H9 (cell line): Measurements from ENCODE around the gene RFESD. TPM values are rescaled to one million over a fixed set of nuclear protein-coding genes. Genes with fewer than 3 reads are reported as not detected.

ENCODE experiments used
- DNase-seq: peaks from one replicate; pipeline ENCODE4 v3.0.0-alpha.2; 2017
- H2AFZ ChIP-seq: one replicate; pipeline ENCODE4 v1.6.1; 2013; ENCODE audit warnings: mild to moderate bottlenecking, low read length, control low read depth, moderate library complexity
- H2AK5ac ChIP-seq: 2 replicates; pipeline ENCODE4 v1.6.1; 2013; ENCODE audit warnings: low read length, control low read depth, mixed read lengths; ENCODE audit not compliant: insufficient read length
- H2BK120ac ChIP-seq: one replicate; pipeline ENCODE4 v1.6.1; 2013; ENCODE audit warnings: low read depth, mild to moderate bottlenecking, low read length, control low read depth, inconsistent platforms; ENCODE audit not compliant: poor library complexity, severe bottlenecking
- H2BK12ac ChIP-seq: 2 replicates; pipeline ENCODE4 v1.6.1; 2013; ENCODE audit warnings: low read length, control low read depth, mixed read lengths, low read depth; ENCODE audit not compliant: insufficient read length
- H2BK15ac ChIP-seq: 2 replicates; pipeline ENCODE4 v1.6.1; 2013; ENCODE audit warnings: low read depth, low read length, control low read depth
- H2BK20ac ChIP-seq: one replicate; pipeline ENCODE4 v1.6.1; 2013; ENCODE audit warnings: low read depth, mild to moderate bottlenecking, low read length, control low read depth, inconsistent platforms; ENCODE audit not compliant: poor library complexity, severe bottlenecking
- H2BK5ac ChIP-seq: 2 replicates; pipeline ENCODE4 v1.6.1; 2013; ENCODE audit warnings: low read length, control low read depth, mixed read lengths; ENCODE audit not compliant: insufficient read length
- H3K14ac ChIP-seq: 2 replicates; pipeline ENCODE4 v1.6.1; 2013; ENCODE audit warnings: low read length, control low read depth; ENCODE audit not compliant: insufficient read depth
- H3K18ac ChIP-seq: 2 replicates; pipeline ENCODE4 v1.6.1; 2013; ENCODE audit warnings: low read depth, mild to moderate bottlenecking, mixed read lengths, low read length, control low read depth; ENCODE audit not compliant: insufficient read length
- H3K23ac ChIP-seq: 2 replicates; pipeline ENCODE4 v1.6.1; 2013; ENCODE audit warnings: low read length, control low read depth, mixed read lengths, low read depth; ENCODE audit not compliant: insufficient read length
- H3K23me2 ChIP-seq: 2 replicates; pipeline ENCODE4 v1.6.1; 2013; ENCODE audit warnings: low read depth, mild to moderate bottlenecking, mixed read lengths, low read length, control low read depth; ENCODE audit not compliant: insufficient read length, poor library complexity, severe bottlenecking
- H3K27ac ChIP-seq: 2 replicates; pipeline ENCODE4 v1.5.1; 2013; ENCODE audit warnings: low read length, control low read depth, mixed read lengths, low read depth; ENCODE audit not compliant: insufficient read length
- H3K27me3 ChIP-seq: 2 replicates; pipeline ENCODE4 v1.6.1; 2013; ENCODE audit warnings: low read length, control low read depth, inconsistent platforms; ENCODE audit not compliant: insufficient read depth
- H3K4ac ChIP-seq: 2 replicates; pipeline ENCODE4 v1.6.1; 2013; ENCODE audit warnings: low read depth, mild to moderate bottlenecking, control low read depth, inconsistent platforms, low read length, moderate library complexity
- H3K4me1 ChIP-seq: 2 replicates; pipeline ENCODE4 v1.6.1; 2013; ENCODE audit warnings: low read length, control low read depth, inconsistent platforms; ENCODE audit not compliant: insufficient read depth
- H3K4me2 ChIP-seq: 2 replicates; pipeline ENCODE4 v1.6.1; 2013; ENCODE audit warnings: low read length, control low read depth, mixed read lengths; ENCODE audit not compliant: insufficient read length, insufficient read depth
- H3K56ac ChIP-seq: 2 replicates; pipeline ENCODE4 v1.6.1; 2013; ENCODE audit warnings: low read depth, mild to moderate bottlenecking, mixed read lengths, low read length, control low read depth; ENCODE audit not compliant: insufficient read length
- H3K79me1 ChIP-seq: 2 replicates; pipeline ENCODE4 v1.6.1; 2013; ENCODE audit warnings: low read depth, mild to moderate bottlenecking, moderate library complexity, low read length, control low read depth, inconsistent platforms; ENCODE audit not compliant: insufficient read depth, poor library complexity, severe bottlenecking
- H3K79me2 ChIP-seq: 2 replicates; pipeline ENCODE4 v1.6.1; 2013; ENCODE audit warnings: low read length, control low read depth, inconsistent platforms; ENCODE audit not compliant: insufficient read depth
- H3K9ac ChIP-seq: 2 replicates; pipeline ENCODE4 v1.6.1; 2013; ENCODE audit warnings: low read length, control low read depth, mixed read lengths; ENCODE audit not compliant: insufficient read length; ENCODE audit errors: extremely low read depth
- H3K9me3 ChIP-seq: one replicate; pipeline ENCODE4 v1.6.1; 2013; ENCODE audit warnings: low read depth, low read length, inconsistent platforms; ENCODE audit not compliant: control insufficient read depth
- H3T11ph ChIP-seq: one replicate; pipeline ENCODE4 v1.6.1; 2013; ENCODE audit warnings: mild to moderate bottlenecking, low read length, control low read depth, inconsistent platforms
- H4K20me1 ChIP-seq: one replicate; pipeline ENCODE4 v1.6.1; 2013; ENCODE audit not compliant: control insufficient read depth, insufficient read length, insufficient read depth
- H4K5ac ChIP-seq: 2 replicates; pipeline ENCODE4 v1.6.1; 2013; ENCODE audit warnings: low read depth, mild to moderate bottlenecking, mixed read lengths, low read length, control low read depth; ENCODE audit not compliant: insufficient read length
- H4K8ac ChIP-seq: replicated peaks from 2 replicates; pipeline ENCODE4 v1.6.1; 2013; ENCODE audit warnings: low read length, control low read depth, mixed read lengths, low read depth; ENCODE audit not compliant: insufficient read length
- H4K91ac ChIP-seq: 2 replicates; pipeline ENCODE4 v1.6.1; 2013; ENCODE audit warnings: low read depth, mild to moderate bottlenecking, moderate library complexity, mixed read lengths, low read length, control low read depth; ENCODE audit not compliant: insufficient read length
- H3K27ac Mint-ChIP-seq, 3 experiments: 2 replicates in 2 of 3; 3 replicates in 1 of 3; pipeline ENCODE4 v1.8.0; 2020 to 2021; ENCODE audit warnings: mixed read lengths in 3 of 3, mild to moderate bottlenecking in 1 of 3, moderate library complexity in 1 of 3
- H3K27me3 Mint-ChIP-seq: 2 replicates; pipeline ENCODE4 v1.8.0; 2021; ENCODE audit warnings: low read depth, mild to moderate bottlenecking, moderate library complexity, mixed read lengths
- H3K36me3 Mint-ChIP-seq, 3 experiments: 2 replicates in 2 of 3; 3 replicates in 1 of 3; pipeline ENCODE4 v1.8.0; 2020 to 2021; ENCODE audit warnings: low read depth in 3 of 3, mixed read lengths in 3 of 3; ENCODE audit not compliant: insufficient read depth in 1 of 3
- H3K4me1 Mint-ChIP-seq, 2 experiments: 2 replicates each; pipeline ENCODE4 v1.8.0; 2020; ENCODE audit warnings: mixed read lengths in 2 of 2
- H3K4me3 Mint-ChIP-seq, 2 experiments: 2 replicates in 1 of 2; 3 replicates in 1 of 2; pipeline ENCODE4 v1.8.0; 2020 to 2021; ENCODE audit warnings: mild to moderate bottlenecking in 2 of 2, mixed read lengths in 2 of 2, moderate library complexity in 1 of 2
- H3K9me3 Mint-ChIP-seq, 2 experiments: 2 replicates in 1 of 2; 3 replicates in 1 of 2; pipeline ENCODE4 v1.8.0; 2020; ENCODE audit warnings: mild to moderate bottlenecking in 2 of 2, mixed read lengths in 2 of 2, moderate library complexity in 1 of 2
- WGBS: extraction: QIAGEN DNeasy Blood & Tissue Kit; methylation state at CpG from one replicate; pipeline ENCODE4 v1.1.7; 2013; ENCODE audit warnings: missing lambda C conversion rate, low lambda C conversion rate, mixed read lengths; ENCODE audit not compliant: insufficient read length; ENCODE audit errors: extremely low coverage; 5-methylcytosine and 5-hydroxymethylcytosine counted together
- total RNA-seq: library from RNA; stranded (reverse); gene quantifications from 2 replicates; pipeline ENCODE4 v1.2.1, GENCODE V29; 2021
- TF ChIP-seq, protein P1 (sequence below): fragments of 200-600 bp; sonication (generic); conservative IDR thresholded peaks from 3 replicates; pipeline ENCODE4 v1.8.0; 2021; ENCODE audit warnings: antibody characterized with exemption, mild to moderate bottlenecking

The RFESD gene
- total RNA-seq, 1 experiment from 2014 or later = 1.7 TPM

DNA sequence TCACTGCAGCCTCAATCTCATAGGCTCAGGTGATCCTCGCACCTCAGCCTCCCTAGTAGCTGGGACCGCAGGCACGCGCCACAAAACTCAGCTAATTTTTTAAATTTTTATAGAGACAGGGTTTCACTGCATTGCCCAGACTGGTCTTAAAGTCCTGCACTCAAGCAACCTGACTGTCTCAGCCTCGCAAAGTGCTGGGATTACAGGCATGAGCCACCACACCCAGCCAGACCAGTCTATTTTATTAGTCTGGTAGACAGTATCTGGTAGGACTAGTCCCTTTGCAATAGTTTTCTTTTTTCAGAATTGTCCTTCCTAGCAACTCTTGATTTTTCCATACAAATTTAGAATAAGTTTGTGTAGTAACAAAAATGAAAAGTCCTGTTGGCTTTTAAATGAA is 40.8 kb upstream of the RFESD start:
- H2AK5ac ChIP-seq = no peak overlapping the region
- H3K23me2 ChIP-seq = no peaks in the 10 kb centered on the region
- no peak overlapping the region for H2BK12ac ChIP-seq
- H3K23ac ChIP-seq = no peak overlapping the region
- peaks cover 0 to 2% (median 0%) of the 10 kb centered on the region in 3 experiments; a peak in 2 of 7 replicates for H3K36me3 Mint-ChIP-seq
- H3K9me3 ChIP-seq = no peaks in the 10 kb centered on the region
- peaks cover 2% of the 10 kb centered on the region for H3K27me3 Mint-ChIP-seq
- no peak overlapping the region for H3K27ac Mint-ChIP-seq
- H2BK15ac ChIP-seq = no peak overlapping the region
- no peaks in the 10 kb centered on the region for H3K79me2 ChIP-seq
- H3K9ac ChIP-seq = no peak overlapping the region
- no peak overlapping the region for H3T11ph ChIP-seq
- no peak overlapping the region for H3K4ac ChIP-seq
- no peaks in the 10 kb centered on the region for H3K27me3 ChIP-seq
- no peaks in the 10 kb centered on the region for H3K4me1 Mint-ChIP-seq
- TF ChIP-seq, protein P1, sequence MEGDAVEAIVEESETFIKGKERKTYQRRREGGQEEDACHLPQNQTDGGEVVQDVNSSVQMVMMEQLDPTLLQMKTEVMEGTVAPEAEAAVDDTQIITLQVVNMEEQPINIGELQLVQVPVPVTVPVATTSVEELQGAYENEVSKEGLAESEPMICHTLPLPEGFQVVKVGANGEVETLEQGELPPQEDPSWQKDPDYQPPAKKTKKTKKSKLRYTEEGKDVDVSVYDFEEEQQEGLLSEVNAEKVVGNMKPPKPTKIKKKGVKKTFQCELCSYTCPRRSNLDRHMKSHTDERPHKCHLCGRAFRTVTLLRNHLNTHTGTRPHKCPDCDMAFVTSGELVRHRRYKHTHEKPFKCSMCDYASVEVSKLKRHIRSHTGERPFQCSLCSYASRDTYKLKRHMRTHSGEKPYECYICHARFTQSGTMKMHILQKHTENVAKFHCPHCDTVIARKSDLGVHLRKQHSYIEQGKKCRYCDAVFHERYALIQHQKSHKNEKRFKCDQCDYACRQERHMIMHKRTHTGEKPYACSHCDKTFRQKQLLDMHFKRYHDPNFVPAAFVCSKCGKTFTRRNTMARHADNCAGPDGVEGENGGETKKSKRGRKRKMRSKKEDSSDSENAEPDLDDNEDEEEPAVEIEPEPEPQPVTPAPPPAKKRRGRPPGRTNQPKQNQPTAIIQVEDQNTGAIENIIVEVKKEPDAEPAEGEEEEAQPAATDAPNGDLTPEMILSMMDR = no peak
- H4K20me1 ChIP-seq = no peaks in the 10 kb centered on the region
- H3K4me1 ChIP-seq = no peaks in the 10 kb centered on the region
- H2AFZ ChIP-seq = no peak overlapping the region
- H4K5ac ChIP-seq = no peak overlapping the region
- H3K9me3 Mint-ChIP-seq = no peaks in the 10 kb centered on the region
- no peak overlapping the region for H4K8ac ChIP-seq
- no peak overlapping the region for H3K18ac ChIP-seq
- no peak overlapping the region for H4K91ac ChIP-seq
- H2BK120ac ChIP-seq = no peak overlapping the region
- no peak overlapping the region for H3K4me2 ChIP-seq
- no peak overlapping the region for H2BK20ac ChIP-seq
- no peak for DNase-seq
- H3K14ac ChIP-seq = no peak overlapping the region
- no peak overlapping the region for H3K56ac ChIP-seq
- no peak overlapping the region for H2BK5ac ChIP-seq
- no peak overlapping the region for H3K27ac ChIP-seq
- no peak overlapping the region for H3K4me3 Mint-ChIP-seq
- no CpG with 5 or more reads among the region's 5 CpGs for WGBS
- no peaks in the 10 kb centered on the region for H3K79me1 ChIP-seq
